ENCODE measurements around the gene CCDC116. TPM values are rescaled to one million over a fixed set of nuclear protein-coding genes. Genes with fewer than 3 reads are reported as not detected.

The CCDC116 gene
- total RNA-seq, 1 donor from 2014 or later, result 0.41 TPM

- no peak for DNase-seq
- ATAC-seq, result no peak
- H3K27ac ChIP-seq, result no peak overlapping the region
- peaks cover 41% of the 10 kb centered on the region for H3K36me3 ChIP-seq
- H3K4me3 ChIP-seq, result no peak overlapping the region
- no peak for TF ChIP-seq CTCF (IDR thresholded peaks at IDR 0.05)
- intact Hi-C loops (cut with DNase I), result no loop called here
- no peaks in the 10 kb centered on the region for H3K27me3 ChIP-seq (ENCODE audit: low read depth)
- H3K4me1 ChIP-seq, result peaks cover 6% of the 10 kb centered on the region
- no peaks in the 10 kb centered on the region for H3K9me3 ChIP-seq
Measured at GRCh38 chr22:21598302-21598701, 34.3 kb upstream of the CCDC116 start.

- peaks cover 31% of the 10 kb centered on the region for H3K36me3 ChIP-seq
- H3K27me3 ChIP-seq (ENCODE audit: low read depth), result no peaks in the 10 kb centered on the region
- intact Hi-C loops (cut with DNase I), result no loop called here
- no peak for DNase-seq
- H3K9me3 ChIP-seq, result no peaks in the 10 kb centered on the region
- peaks cover 6% of the 10 kb centered on the region for H3K4me1 ChIP-seq
- no peak for ATAC-seq
- no peak overlapping the region for H3K27ac ChIP-seq
- TF ChIP-seq CTCF (IDR thresholded peaks at IDR 0.05), result no peak
- no peak overlapping the region for H3K4me3 ChIP-seq
Measured at GRCh38 chr22:21599053-21599893, 33.3 kb upstream of the CCDC116 start.

- H3K27me3 ChIP-seq (ENCODE audit: low read depth), result no peaks in the 10 kb centered on the region
- no peak overlapping the region for H3K27ac ChIP-seq
- H3K9me3 ChIP-seq, result no peaks in the 10 kb centered on the region
- H3K36me3 ChIP-seq, result no peaks in the 10 kb centered on the region
- peaks cover 6% of the 10 kb centered on the region for H3K4me1 ChIP-seq
- no peak for DNase-seq
- TF ChIP-seq CTCF (IDR thresholded peaks at IDR 0.05), result no peak
- no peak overlapping the region for H3K4me3 ChIP-seq
- intact Hi-C loops (cut with DNase I), result no loop called here
- no peak for ATAC-seq
Measured at GRCh38 chr22:21602579-21602978, 30.0 kb upstream of the CCDC116 start.

GRCh38 chr22:21603973-21604372, 28.6 kb upstream of the CCDC116 start:
- DNase-seq, result no peak
- H3K27ac ChIP-seq, result no peak overlapping the region
- no peak overlapping the region for H3K4me3 ChIP-seq
- no peak for TF ChIP-seq CTCF (IDR thresholded peaks at IDR 0.05)
- no peak for ATAC-seq
- no peaks in the 10 kb centered on the region for H3K9me3 ChIP-seq
- H3K36me3 ChIP-seq, result no peaks in the 10 kb centered on the region
- H3K27me3 ChIP-seq (ENCODE audit: low read depth), result no peaks in the 10 kb centered on the region
- H3K4me1 ChIP-seq, result peaks cover under 1% of the 10 kb centered on the region
- intact Hi-C loops (cut with DNase I), result no loop called here

- no peak for DNase-seq
- TF ChIP-seq CTCF (IDR thresholded peaks at IDR 0.05), result no peak
- H3K36me3 ChIP-seq, result peaks cover 5% of the 10 kb centered on the region
- no peak for ATAC-seq
- no peaks in the 10 kb centered on the region for H3K27me3 ChIP-seq (ENCODE audit: low read depth)
- no peaks in the 10 kb centered on the region for H3K4me1 ChIP-seq
- H3K4me3 ChIP-seq, result no peak overlapping the region
- intact Hi-C loops (cut with DNase I), result no loop called here
- no peak overlapping the region for H3K27ac ChIP-seq
- H3K9me3 ChIP-seq, result no peaks in the 10 kb centered on the region
Measured at GRCh38 chr22:21605887-21606564, 26.5 kb upstream of the CCDC116 start.

All from lower lobe of right lung (tissue), 2 donors.